ENCODE data around the gene SMPDL3A. TPM values are rescaled to one million over a fixed set of nuclear protein-coding genes. Genes with fewer than 3 reads are reported as not detected.
A peak's percentile ranks its signal among the peaks of the same experiment; 100 is the strongest.

Gene SMPDL3A
- total RNA-seq, 1 donor from 2014 or later: 3.3 TPM

DNA sequence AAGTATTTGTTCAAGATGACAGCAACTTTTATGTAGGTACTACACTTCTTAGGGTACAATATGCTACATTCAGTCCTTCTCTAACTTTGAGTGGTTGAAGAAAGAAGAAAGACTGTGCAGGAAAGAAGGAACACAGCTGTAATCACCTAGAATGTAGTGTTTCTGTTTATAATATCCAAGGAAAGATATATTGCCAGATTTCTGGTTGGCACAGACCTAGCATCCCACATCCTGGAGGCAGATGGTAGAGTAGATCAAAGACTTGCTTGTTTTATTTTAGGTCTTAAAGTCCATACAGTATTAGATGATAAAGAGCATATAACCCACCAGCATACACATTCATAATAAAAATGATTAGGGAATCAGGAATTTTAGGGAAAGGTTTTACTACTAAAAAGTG lies 22.8 kb upstream of the SMPDL3A start:
- no peaks in the 10 kb centered on the region for H3K27me3 Mint-ChIP-seq (ENCODE audit: low read depth)
- no peaks in the 10 kb centered on the region for H3K36me3 Mint-ChIP-seq (ENCODE audit: low read depth)
- no peak for DNase-seq (ENCODE audit: low read depth, low spot score)
- no peaks in the 10 kb centered on the region for H3K9me3 Mint-ChIP-seq
- H3K27ac Mint-ChIP-seq (ENCODE audit: unreplicated experiment): no peak overlapping the region
- H3K4me3 Mint-ChIP-seq: no peak overlapping the region
- H3K4me1 Mint-ChIP-seq: no peaks in the 10 kb centered on the region
- TF ChIP-seq, protein P1, sequence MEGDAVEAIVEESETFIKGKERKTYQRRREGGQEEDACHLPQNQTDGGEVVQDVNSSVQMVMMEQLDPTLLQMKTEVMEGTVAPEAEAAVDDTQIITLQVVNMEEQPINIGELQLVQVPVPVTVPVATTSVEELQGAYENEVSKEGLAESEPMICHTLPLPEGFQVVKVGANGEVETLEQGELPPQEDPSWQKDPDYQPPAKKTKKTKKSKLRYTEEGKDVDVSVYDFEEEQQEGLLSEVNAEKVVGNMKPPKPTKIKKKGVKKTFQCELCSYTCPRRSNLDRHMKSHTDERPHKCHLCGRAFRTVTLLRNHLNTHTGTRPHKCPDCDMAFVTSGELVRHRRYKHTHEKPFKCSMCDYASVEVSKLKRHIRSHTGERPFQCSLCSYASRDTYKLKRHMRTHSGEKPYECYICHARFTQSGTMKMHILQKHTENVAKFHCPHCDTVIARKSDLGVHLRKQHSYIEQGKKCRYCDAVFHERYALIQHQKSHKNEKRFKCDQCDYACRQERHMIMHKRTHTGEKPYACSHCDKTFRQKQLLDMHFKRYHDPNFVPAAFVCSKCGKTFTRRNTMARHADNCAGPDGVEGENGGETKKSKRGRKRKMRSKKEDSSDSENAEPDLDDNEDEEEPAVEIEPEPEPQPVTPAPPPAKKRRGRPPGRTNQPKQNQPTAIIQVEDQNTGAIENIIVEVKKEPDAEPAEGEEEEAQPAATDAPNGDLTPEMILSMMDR (conservative IDR thresholded peaks at IDR 0.05): no peak

DNA sequence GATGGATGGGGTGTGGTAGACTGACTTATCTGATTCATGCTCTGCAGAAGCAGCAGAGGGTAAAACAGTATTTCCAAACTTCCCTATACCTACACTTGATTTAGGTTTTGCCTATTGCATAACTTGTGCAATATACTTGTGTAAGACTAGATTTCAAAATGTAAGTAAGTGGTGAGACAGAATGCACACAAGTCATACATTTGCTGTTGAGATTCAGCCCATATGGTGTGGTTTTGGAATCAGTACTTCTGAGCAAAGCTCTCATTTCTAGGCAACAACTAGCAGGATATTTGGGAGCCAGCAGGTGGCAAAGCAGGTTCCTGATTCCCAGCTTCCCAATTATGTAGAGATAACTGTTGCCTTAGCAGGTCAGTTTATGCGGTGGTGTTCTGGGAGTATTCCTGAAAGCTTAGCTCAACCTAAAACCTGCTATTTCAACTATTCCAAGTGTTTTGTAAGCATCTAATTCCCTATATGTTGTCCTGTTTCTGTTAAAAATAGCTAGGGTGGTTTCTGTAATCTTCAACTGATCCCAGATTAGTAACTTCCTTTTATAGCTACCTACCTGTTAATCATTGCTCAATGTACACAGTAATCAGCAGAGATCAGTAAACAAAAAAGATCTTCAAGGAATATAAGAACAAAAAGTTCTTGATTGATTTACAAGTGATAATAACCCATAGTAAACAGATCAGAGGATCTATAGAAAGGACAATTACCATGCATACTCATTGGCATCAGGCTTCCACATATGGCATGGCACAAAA lies 18.0 kb upstream of the SMPDL3A start:
- H3K9me3 Mint-ChIP-seq: no peaks in the 10 kb centered on the region
- TF ChIP-seq, protein P1 (conservative IDR thresholded peaks at IDR 0.05): no peak
- no peak for DNase-seq (ENCODE audit: low read depth, low spot score)
- H3K27ac Mint-ChIP-seq (ENCODE audit: unreplicated experiment): no peak overlapping the region
- no peaks in the 10 kb centered on the region for H3K27me3 Mint-ChIP-seq (ENCODE audit: low read depth)
- no peak overlapping the region for H3K4me3 Mint-ChIP-seq
- no peaks in the 10 kb centered on the region for H3K4me1 Mint-ChIP-seq
- no peaks in the 10 kb centered on the region for H3K36me3 Mint-ChIP-seq (ENCODE audit: low read depth)

GRCh38 chr6:122772724-122773415 lies 16.2 kb upstream of the SMPDL3A start:
- Mint-ChIP-seq H3K9me3 (no peaks in the 10 kb centered on the region), H3K27ac (ENCODE audit: unreplicated experiment) (no peak overlapping the region), H3K36me3 (ENCODE audit: low read depth) (no peaks in the 10 kb centered on the region), H3K4me3 (no peak overlapping the region), H3K4me1 (peaks cover 5% of the 10 kb centered on the region), H3K27me3 (ENCODE audit: low read depth) (no peaks in the 10 kb centered on the region)
- DNase-seq (ENCODE audit: low read depth, low spot score): no peak
- TF ChIP-seq, protein P1 (conservative IDR thresholded peaks at IDR 0.05): peak; percentile 37

DNA sequence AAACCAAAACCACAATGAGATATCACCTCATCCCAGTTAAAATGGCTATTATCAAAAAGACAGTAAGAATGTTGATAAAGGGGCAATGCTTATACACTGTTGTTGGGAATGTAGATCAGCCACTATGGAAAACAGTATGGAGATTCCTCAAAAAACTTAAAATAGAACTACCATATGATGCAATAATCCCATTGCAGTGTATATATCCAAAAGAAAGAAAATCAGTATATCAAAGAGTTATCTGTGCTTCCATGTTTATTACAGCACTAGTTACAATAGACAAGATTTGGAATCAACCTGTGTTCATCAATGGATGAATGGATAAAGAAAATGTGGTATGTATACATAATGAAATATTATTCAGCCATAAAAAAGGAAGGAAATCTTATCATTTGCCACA lies 13.1 kb upstream of the SMPDL3A start:
- no peak for DNase-seq (ENCODE audit: low read depth, low spot score)
- TF ChIP-seq, protein P1 (conservative IDR thresholded peaks at IDR 0.05): no peak
- Mint-ChIP-seq H3K27ac (ENCODE audit: unreplicated experiment) (no peak overlapping the region), H3K4me3 (no peak overlapping the region), H3K9me3 (no peaks in the 10 kb centered on the region), H3K36me3 (ENCODE audit: low read depth) (no peaks in the 10 kb centered on the region), H3K27me3 (ENCODE audit: low read depth) (no peaks in the 10 kb centered on the region), H3K4me1 (peaks cover 33% of the 10 kb centered on the region)

DNA sequence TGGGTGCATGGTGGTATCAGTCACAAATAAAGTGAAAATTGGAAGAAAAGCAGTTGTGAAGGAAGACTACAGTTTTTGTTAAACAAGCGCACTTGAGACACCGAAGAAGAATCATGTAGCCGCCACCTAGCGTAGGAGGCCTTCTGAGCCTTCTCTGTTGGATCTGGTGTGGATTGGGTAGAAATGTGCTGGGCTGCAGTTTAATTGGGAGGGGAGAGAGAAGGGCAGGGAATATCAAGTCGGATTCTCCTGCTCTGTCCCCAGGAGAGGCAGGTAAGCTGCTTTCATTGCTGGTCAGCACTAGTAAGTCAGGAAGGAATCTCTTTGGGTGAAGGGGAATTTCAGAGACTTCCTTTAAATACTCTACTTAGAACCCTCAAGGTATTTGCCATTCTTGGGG lies 10.8 kb upstream of the SMPDL3A start:
- Mint-ChIP-seq H3K9me3 (no peaks in the 10 kb centered on the region), H3K4me1 (peaks cover 48% of the 10 kb centered on the region), H3K27me3 (ENCODE audit: low read depth) (no peaks in the 10 kb centered on the region), H3K4me3 (peak overlapping the region; percentile 89), H3K36me3 (ENCODE audit: low read depth) (no peaks in the 10 kb centered on the region), H3K27ac (ENCODE audit: unreplicated experiment) (peak overlapping the region; percentile 98)
- TF ChIP-seq, protein P1 (conservative IDR thresholded peaks at IDR 0.05): no peak
- DNase-seq (ENCODE audit: low read depth, low spot score): no peak

All from neural crest cell (in vitro differentiated cells).